ENCODE data around the gene LRRC36.

- TF ChIP-seq CBFB (CRISPR knock-in tag; IDR thresholded peaks at IDR 0.05; ENCODE audit: low read depth), result no peak
- TF ChIP-seq IRF1 (CRISPR knock-in tag; IDR thresholded peaks at IDR 0.05), result no peak
- TF ChIP-seq ZBTB43 (CRISPR knock-in tag; IDR thresholded peaks at IDR 0.05), result no peak
- no peak for TF ChIP-seq MLX (CRISPR knock-in tag; IDR thresholded peaks at IDR 0.05)
- no peak for TF ChIP-seq ESRRA (CRISPR knock-in tag; IDR thresholded peaks at IDR 0.05; ENCODE audit: borderline replicate concordance)
- TF ChIP-seq, protein P1, sequence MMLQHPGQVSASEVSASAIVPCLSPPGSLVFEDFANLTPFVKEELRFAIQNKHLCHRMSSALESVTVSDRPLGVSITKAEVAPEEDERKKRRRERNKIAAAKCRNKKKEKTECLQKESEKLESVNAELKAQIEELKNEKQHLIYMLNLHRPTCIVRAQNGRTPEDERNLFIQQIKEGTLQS (CRISPR knock-in tag; conservative IDR thresholded peaks at IDR 0.05), result no peak
- no peak for TF ChIP-seq RORB (CRISPR knock-in tag; IDR thresholded peaks at IDR 0.05)
- no peak for TF ChIP-seq FOXP4 (CRISPR knock-in tag; IDR thresholded peaks at IDR 0.05)
- no peak for TF ChIP-seq CTCF (IDR thresholded peaks at IDR 0.05)
- TF ChIP-seq, protein P2, sequence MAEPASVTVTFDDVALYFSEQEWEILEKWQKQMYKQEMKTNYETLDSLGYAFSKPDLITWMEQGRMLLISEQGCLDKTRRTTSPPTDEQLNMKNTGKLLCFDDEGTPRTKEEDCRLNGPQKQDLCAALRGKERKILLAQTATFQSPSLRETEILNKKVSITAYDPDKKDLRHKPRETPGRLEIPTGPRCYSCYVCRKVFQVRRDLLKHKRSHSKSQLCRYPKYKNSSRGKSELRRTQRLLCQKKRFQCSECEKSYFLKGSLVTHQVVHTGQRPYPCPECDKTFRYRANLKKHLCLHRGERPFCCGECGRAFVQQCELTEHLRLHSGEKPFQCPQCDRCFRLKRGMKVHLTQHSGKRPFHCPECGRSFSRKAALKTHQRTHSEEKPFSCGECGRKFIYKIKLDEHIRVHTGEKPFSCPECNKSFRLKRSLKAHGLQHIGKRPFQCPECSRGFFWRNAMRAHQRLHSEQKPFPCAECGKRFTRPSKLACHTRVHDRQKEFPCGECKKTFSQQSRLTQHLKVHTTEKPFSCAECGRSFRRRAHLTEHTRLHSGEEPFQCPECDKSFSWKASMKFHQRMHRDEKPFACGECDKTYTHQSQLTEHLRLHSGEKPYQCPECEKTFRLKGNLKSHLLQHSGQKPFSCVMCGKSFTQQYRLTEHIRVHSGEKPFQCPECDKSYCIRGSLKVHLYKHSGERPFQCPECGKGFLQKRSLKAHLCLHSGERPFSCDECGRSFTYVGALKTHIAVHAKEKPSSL (CRISPR knock-in tag; conservative IDR thresholded peaks at IDR 0.05), result no peak
- no peak for TF ChIP-seq E2F4 (CRISPR knock-in tag; IDR thresholded peaks at IDR 0.05; ENCODE audit: borderline replicate concordance, low read depth)
- TF ChIP-seq ZNF232 (CRISPR knock-in tag; IDR thresholded peaks at IDR 0.05), result no peak
- TF ChIP-seq ZNF138 (CRISPR knock-in tag; conservative IDR thresholded peaks at IDR 0.05), result no peak
- no peak for TF ChIP-seq NFYB (CRISPR knock-in tag; conservative IDR thresholded peaks at IDR 0.05; ENCODE audit: low read depth)
Measured at GRCh38 chr16:67397036-67397801, 70.6 kb downstream of the LRRC36 start.

Data from WTC11 (cell line).